ENCODE data around the gene HAUS1.
"Not testable (repeated sequence)": the region's sequence is repeated elsewhere in the genome, so short reads cannot be mapped to it uniquely, and the experiment has no call there.

HAUS1 gene

GRCh38 chr18:46113751-46114150, 9.6 kb downstream of the HAUS1 start:
- Histone ChIP-seq H3K9me3 (ENCODE audit: control insufficient read depth, low read length) (no peaks in the 10 kb centered on the region), H3K4me1 (ENCODE audit: control insufficient read depth, insufficient read depth, low read length, poor library complexity, severe bottlenecking) (no peaks in the 10 kb centered on the region), H3K27me3 (replicated peaks; ENCODE audit: control insufficient read depth, insufficient read depth, low read length, poor library complexity, severe bottlenecking) (no peaks in the 10 kb centered on the region), H3K27ac (ENCODE audit: insufficient read depth, low read length, poor library complexity, severe bottlenecking) (no peak overlapping the region), H3K4me3 (ENCODE audit: insufficient read depth, low read depth, low read length, poor library complexity, severe bottlenecking) (no peak overlapping the region), H3K36me3 (ENCODE audit: control insufficient read depth, insufficient read depth, low read length) (peaks cover 16% of the 10 kb centered on the region)
- DNase-seq = no peak

- DNase-seq = not testable (repeated sequence)
- H3K36me3 ChIP-seq (ENCODE audit: control insufficient read depth, insufficient read depth, low read length) = peaks cover 30% of the 10 kb centered on the region
Measured at GRCh38 chr18:46126625-46127024, 22.4 kb downstream of the HAUS1 start.

GRCh38 chr18:46130061-46130460, 25.9 kb downstream of the HAUS1 start:
- Histone ChIP-seq H3K9me3 (ENCODE audit: control insufficient read depth, low read length) (no peaks in the 10 kb centered on the region), H3K36me3 (ENCODE audit: control insufficient read depth, insufficient read depth, low read length) (peaks cover 21% of the 10 kb centered on the region), H3K4me3 (ENCODE audit: insufficient read depth, low read depth, low read length, poor library complexity, severe bottlenecking) (no peak overlapping the region), H3K4me1 (ENCODE audit: control insufficient read depth, insufficient read depth, low read length, poor library complexity, severe bottlenecking) (no peaks in the 10 kb centered on the region), H3K27me3 (replicated peaks; ENCODE audit: control insufficient read depth, insufficient read depth, low read length, poor library complexity, severe bottlenecking) (no peaks in the 10 kb centered on the region), H3K27ac (ENCODE audit: insufficient read depth, low read length, poor library complexity, severe bottlenecking) (no peak overlapping the region)
- DNase-seq = no peak

More at GRCh38 chr18:46126625-46127024, 22.4 kb downstream of the HAUS1 start:
- not testable (repeated sequence) for H3K27ac ChIP-seq (ENCODE audit: insufficient read depth, low read length, poor library complexity, severe bottlenecking); H3K4me3 ChIP-seq (ENCODE audit: insufficient read depth, low read depth, low read length, poor library complexity, severe bottlenecking); H3K27me3 ChIP-seq (replicated peaks; ENCODE audit: control insufficient read depth, insufficient read depth, low read length, poor library complexity, severe bottlenecking); H3K4me1 ChIP-seq (ENCODE audit: control insufficient read depth, insufficient read depth, low read length, poor library complexity, severe bottlenecking); H3K9me3 ChIP-seq (ENCODE audit: control insufficient read depth, low read length)

GRCh38 chr18:46130549-46130948, 26.4 kb downstream of the HAUS1 start:
- not testable (repeated sequence) for H3K4me3 ChIP-seq (ENCODE audit: insufficient read depth, low read depth, low read length, poor library complexity, severe bottlenecking); H3K9me3 ChIP-seq (ENCODE audit: control insufficient read depth, low read length); H3K27ac ChIP-seq (ENCODE audit: insufficient read depth, low read length, poor library complexity, severe bottlenecking); DNase-seq; H3K4me1 ChIP-seq (ENCODE audit: control insufficient read depth, insufficient read depth, low read length, poor library complexity, severe bottlenecking); H3K27me3 ChIP-seq (replicated peaks; ENCODE audit: control insufficient read depth, insufficient read depth, low read length, poor library complexity, severe bottlenecking)
- H3K36me3 ChIP-seq (ENCODE audit: control insufficient read depth, insufficient read depth, low read length) = peaks cover 20% of the 10 kb centered on the region

GRCh38 chr18:46133534-46133933, 29.3 kb downstream of the HAUS1 start:
- no peak overlapping the region for H3K4me3 ChIP-seq (ENCODE audit: insufficient read depth, low read depth, low read length, poor library complexity, severe bottlenecking)
- peaks cover 3% of the 10 kb centered on the region for H3K36me3 ChIP-seq (ENCODE audit: control insufficient read depth, insufficient read depth, low read length)
- no peaks in the 10 kb centered on the region for H3K4me1 ChIP-seq (ENCODE audit: control insufficient read depth, insufficient read depth, low read length, poor library complexity, severe bottlenecking)
- no peaks in the 10 kb centered on the region for H3K27me3 ChIP-seq (replicated peaks; ENCODE audit: control insufficient read depth, insufficient read depth, low read length, poor library complexity, severe bottlenecking)
- DNase-seq = no peak
- H3K27ac ChIP-seq (ENCODE audit: insufficient read depth, low read length, poor library complexity, severe bottlenecking) = no peak overlapping the region
- no peaks in the 10 kb centered on the region for H3K9me3 ChIP-seq (ENCODE audit: control insufficient read depth, low read length)

GRCh38 chr18:46134920-46135675, 30.9 kb downstream of the HAUS1 start:
- no peaks in the 10 kb centered on the region for H3K27me3 ChIP-seq (replicated peaks; ENCODE audit: control insufficient read depth, insufficient read depth, low read length, poor library complexity, severe bottlenecking)

GRCh38 chr18:46140173-46140572, 36.0 kb downstream of the HAUS1 start:
- Histone ChIP-seq H3K27ac (ENCODE audit: insufficient read depth, low read length, poor library complexity, severe bottlenecking) (no peak overlapping the region), H3K4me3 (ENCODE audit: insufficient read depth, low read depth, low read length, poor library complexity, severe bottlenecking) (no peak overlapping the region), H3K36me3 (ENCODE audit: control insufficient read depth, insufficient read depth, low read length) (no peaks in the 10 kb centered on the region), H3K27me3 (replicated peaks; ENCODE audit: control insufficient read depth, insufficient read depth, low read length, poor library complexity, severe bottlenecking) (no peaks in the 10 kb centered on the region), H3K4me1 (ENCODE audit: control insufficient read depth, insufficient read depth, low read length, poor library complexity, severe bottlenecking) (no peaks in the 10 kb centered on the region), H3K9me3 (ENCODE audit: control insufficient read depth, low read length) (no peaks in the 10 kb centered on the region)
- no peak for DNase-seq

More at GRCh38 chr18:46134920-46135675, 30.9 kb downstream of the HAUS1 start:
- no peaks in the 10 kb centered on the region for H3K36me3 ChIP-seq (ENCODE audit: control insufficient read depth, insufficient read depth, low read length)
- no peaks in the 10 kb centered on the region for H3K9me3 ChIP-seq (ENCODE audit: control insufficient read depth, low read length)
- no peak overlapping the region for H3K27ac ChIP-seq (ENCODE audit: insufficient read depth, low read length, poor library complexity, severe bottlenecking)
- DNase-seq = no peak
- H3K4me3 ChIP-seq (ENCODE audit: insufficient read depth, low read depth, low read length, poor library complexity, severe bottlenecking) = no peak overlapping the region
- H3K4me1 ChIP-seq (ENCODE audit: control insufficient read depth, insufficient read depth, low read length, poor library complexity, severe bottlenecking) = no peaks in the 10 kb centered on the region

- Histone ChIP-seq H3K27me3 (replicated peaks; ENCODE audit: control insufficient read depth, insufficient read depth, low read length, poor library complexity, severe bottlenecking) (no peaks in the 10 kb centered on the region), H3K4me1 (ENCODE audit: control insufficient read depth, insufficient read depth, low read length, poor library complexity, severe bottlenecking) (no peaks in the 10 kb centered on the region), H3K4me3 (ENCODE audit: insufficient read depth, low read depth, low read length, poor library complexity, severe bottlenecking) (no peak overlapping the region), H3K36me3 (ENCODE audit: control insufficient read depth, insufficient read depth, low read length) (no peaks in the 10 kb centered on the region), H3K27ac (ENCODE audit: insufficient read depth, low read length, poor library complexity, severe bottlenecking) (no peak overlapping the region), H3K9me3 (ENCODE audit: control insufficient read depth, low read length) (no peaks in the 10 kb centered on the region)
- no peak for DNase-seq
Measured at GRCh38 chr18:46141199-46141598, 37.0 kb downstream of the HAUS1 start.

GRCh38 chr18:46148810-46149209, 44.6 kb downstream of the HAUS1 start:
- no peaks in the 10 kb centered on the region for H3K27me3 ChIP-seq (replicated peaks; ENCODE audit: control insufficient read depth, insufficient read depth, low read length, poor library complexity, severe bottlenecking)
- peak; percentile 10 to 33 (median 11) for DNase-seq
- no peaks in the 10 kb centered on the region for H3K36me3 ChIP-seq (ENCODE audit: control insufficient read depth, insufficient read depth, low read length)
- H3K4me3 ChIP-seq (ENCODE audit: insufficient read depth, low read depth, low read length, poor library complexity, severe bottlenecking) = no peak overlapping the region
- peaks cover 22% of the 10 kb centered on the region for H3K4me1 ChIP-seq (ENCODE audit: control insufficient read depth, insufficient read depth, low read length, poor library complexity, severe bottlenecking)
- no peak overlapping the region for H3K27ac ChIP-seq (ENCODE audit: insufficient read depth, low read length, poor library complexity, severe bottlenecking)
- H3K9me3 ChIP-seq (ENCODE audit: control insufficient read depth, low read length) = no peaks in the 10 kb centered on the region

- Histone ChIP-seq H3K4me3 (ENCODE audit: insufficient read depth, low read depth, low read length, poor library complexity, severe bottlenecking) (no peak overlapping the region), H3K27ac (ENCODE audit: insufficient read depth, low read length, poor library complexity, severe bottlenecking) (no peak overlapping the region)
Measured at GRCh38 chr18:46152436-46152807, 48.2 kb downstream of the HAUS1 start.

More at GRCh38 chr18:46152436-46152807, 48.2 kb downstream of the HAUS1 start:
- no peak for DNase-seq
- Histone ChIP-seq H3K4me1 (ENCODE audit: control insufficient read depth, insufficient read depth, low read length, poor library complexity, severe bottlenecking) (peaks cover 54% of the 10 kb centered on the region), H3K9me3 (ENCODE audit: control insufficient read depth, low read length) (no peaks in the 10 kb centered on the region), H3K27me3 (replicated peaks; ENCODE audit: control insufficient read depth, insufficient read depth, low read length, poor library complexity, severe bottlenecking) (no peaks in the 10 kb centered on the region), H3K36me3 (ENCODE audit: control insufficient read depth, insufficient read depth, low read length) (no peaks in the 10 kb centered on the region)

Measured in effector memory CD4-positive, alpha-beta T cell (primary cell).